Endodermal cell (in vitro differentiated cells): ENCODE results near the gene SMIM23. TPM values are rescaled to one million over a fixed set of nuclear protein-coding genes. Genes with fewer than 3 reads are reported as not detected.

Source experiments
- DNase-seq: peaks from one replicate; pipeline ENCODE4 v3.0.0-alpha.2; 2017
- H3K27ac ChIP-seq: 2 replicates; pipeline ENCODE4 v1.5.1; 2013; ENCODE audit warnings: mild to moderate bottlenecking, low read depth, low read length, moderate library complexity
- H3K27me3 ChIP-seq: 2 replicates; pipeline ENCODE4 v1.6.1; 2013; ENCODE audit warnings: mild to moderate bottlenecking, low read length, moderate library complexity; ENCODE audit not compliant: insufficient read depth, control insufficient read depth, poor library complexity, severe bottlenecking
- H3K36me3 ChIP-seq: 2 replicates; pipeline ENCODE4 v1.7.0; 2013; ENCODE audit warnings: mild to moderate bottlenecking, low read length, moderate library complexity; ENCODE audit not compliant: control insufficient read depth, insufficient read depth
- H3K4me1 ChIP-seq: one replicate; pipeline ENCODE4 v1.7.0; 2013; ENCODE audit warnings: low read length; ENCODE audit not compliant: control insufficient read depth, insufficient read depth
- H3K4me3 ChIP-seq: 2 replicates; pipeline ENCODE4 v1.5.1; 2013; ENCODE audit warnings: mild to moderate bottlenecking, low read length, moderate library complexity
- H3K9ac ChIP-seq: 2 replicates; pipeline ENCODE4 v1.6.1; 2013; ENCODE audit warnings: mild to moderate bottlenecking, low read length, moderate library complexity; ENCODE audit not compliant: poor library complexity, severe bottlenecking; ENCODE audit errors: extremely low read depth
- H3K9me3 ChIP-seq: 2 replicates; pipeline ENCODE4 v1.6.1; 2013; ENCODE audit warnings: mild to moderate bottlenecking, low read length, moderate library complexity; ENCODE audit not compliant: control insufficient read depth
- H3K27ac Mint-ChIP-seq: 2 replicates; pipeline ENCODE4 v1.8.0; 2020; ENCODE audit warnings: mixed read lengths
- H3K27me3 Mint-ChIP-seq: 2 replicates; pipeline ENCODE4 v1.8.0; 2021; ENCODE audit warnings: mild to moderate bottlenecking, mixed read lengths; ENCODE audit not compliant: insufficient read depth
- H3K36me3 Mint-ChIP-seq: 2 replicates; pipeline ENCODE4 v1.8.0; 2020; ENCODE audit warnings: low read depth, mixed read lengths
- H3K4me1 Mint-ChIP-seq: 2 replicates; pipeline ENCODE4 v1.8.0; 2020; ENCODE audit warnings: mixed read lengths
- H3K4me3 Mint-ChIP-seq: 2 replicates; pipeline ENCODE4 v1.8.0; 2020; ENCODE audit warnings: mild to moderate bottlenecking, moderate library complexity, mixed read lengths
- H3K9me3 Mint-ChIP-seq: 2 replicates; pipeline ENCODE4 v1.8.0; 2020; ENCODE audit warnings: mild to moderate bottlenecking, mixed read lengths
- CTCF ChIP-seq: fragments of 200-600 bp; sonication (generic); conservative IDR thresholded peaks from 2 replicates; pipeline ENCODE4 v1.5.0; 2021; ENCODE audit warnings: antibody characterized with exemption, mild to moderate bottlenecking
- WGBS, 2 experiments: methylation state at CpG; one replicate each; pipeline versions ENCODE4 v1.1.5 to v1.1.7; 2013; ENCODE audit warnings: missing lambda C conversion rate in 2 of 2, mixed read lengths in 1 of 2; ENCODE audit not compliant: insufficient coverage in 1 of 2, insufficient read length in 1 of 2; 5-methylcytosine and 5-hydroxymethylcytosine counted together
- total RNA-seq, 2 donors: library from RNA; stranded (reverse); fragmentation: NEBNext Ultra II Directional in 1 of 2; extraction: Animal tissue kit (Norgen Biotek cat#: 25700) in 1 of 2; gene quantifications; 2 replicates in 1 of 2; 3 replicates in 1 of 2; pipeline ENCODE4 v1.2.1, GENCODE V29; 2021

SMIM23 gene
- total RNA-seq, 2 donors from 2014 or later = not detected

DNA sequence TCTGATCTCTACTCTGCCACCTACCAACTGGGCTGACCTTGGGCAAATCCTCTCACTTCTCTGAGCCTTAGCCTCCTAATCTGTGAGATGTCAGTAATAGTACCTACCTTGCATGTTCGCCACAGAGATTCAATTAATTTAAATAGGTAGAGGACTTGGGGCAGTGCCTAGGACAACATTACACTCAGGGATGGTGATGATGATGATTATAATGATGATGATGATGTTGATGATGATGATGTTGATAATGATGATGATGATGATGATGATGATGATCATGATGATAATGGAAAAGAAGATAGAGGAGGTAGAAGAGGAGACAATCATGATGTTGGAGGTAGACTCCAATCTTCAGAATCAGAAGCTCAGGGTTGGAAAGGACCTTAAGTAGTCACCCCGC lies 40.7 kb upstream of the SMIM23 start:
- Histone ChIP-seq H3K27me3 (peaks cover 19% of the 10 kb centered on the region), H3K4me1 (no peaks in the 10 kb centered on the region), H3K9me3 (no peaks in the 10 kb centered on the region), H3K4me3 (no peak overlapping the region), H3K36me3 (no peaks in the 10 kb centered on the region), H3K27ac (no peak overlapping the region), H3K9ac (no peak overlapping the region)
- no peak overlapping the region for H3K4me3 Mint-ChIP-seq
- H3K36me3 Mint-ChIP-seq = no peaks in the 10 kb centered on the region
- H3K9me3 Mint-ChIP-seq = no peaks in the 10 kb centered on the region
- WGBS, 2 experiments = 92 to 100% methylated on average over 1 to 2 of the region's 2 CpGs
- H3K27ac Mint-ChIP-seq = no peak overlapping the region
- TF ChIP-seq CTCF = no peak
- peaks cover 36% of the 10 kb centered on the region for H3K27me3 Mint-ChIP-seq
- H3K4me1 Mint-ChIP-seq = peaks cover 2% of the 10 kb centered on the region
- no peak for DNase-seq

DNA sequence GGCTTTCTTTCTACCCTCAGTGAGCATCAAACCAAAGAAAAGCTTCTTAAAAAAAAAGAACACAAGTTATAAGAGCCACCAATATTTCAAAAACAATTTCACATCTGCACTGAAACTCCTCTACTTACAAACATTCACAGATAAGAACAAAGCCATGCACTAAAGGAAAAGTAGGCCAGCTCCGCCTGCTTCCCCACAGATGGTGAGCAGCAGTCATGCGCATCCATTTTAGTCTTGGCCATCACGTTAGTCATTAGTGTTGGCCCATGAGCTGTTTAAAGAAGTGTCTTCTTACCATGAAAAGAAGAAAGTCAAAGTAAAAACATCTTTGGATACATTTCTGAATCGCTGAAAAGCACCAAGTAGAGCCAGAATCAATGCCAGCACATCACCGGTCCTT lies 40.0 kb upstream of the SMIM23 start:
- Mint-ChIP-seq H3K4me3 (no peak overlapping the region), H3K4me1 (no peaks in the 10 kb centered on the region), H3K27me3 (peaks cover 36% of the 10 kb centered on the region), H3K9me3 (no peaks in the 10 kb centered on the region), H3K27ac (no peak overlapping the region), H3K36me3 (no peaks in the 10 kb centered on the region)
- TF ChIP-seq CTCF = no peak
- no peak overlapping the region for H3K9ac ChIP-seq
- no peak overlapping the region for H3K27ac ChIP-seq
- H3K4me3 ChIP-seq = no peak overlapping the region
- H3K27me3 ChIP-seq = peaks cover 19% of the 10 kb centered on the region
- 90 to 96% methylated on average over 5 of the region's 5 CpGs for WGBS, 2 experiments
- DNase-seq = no peak
- no peaks in the 10 kb centered on the region for H3K9me3 ChIP-seq
- H3K36me3 ChIP-seq = no peaks in the 10 kb centered on the region
- H3K4me1 ChIP-seq = no peaks in the 10 kb centered on the region

GRCh38 chr5:171747061-171747859 lies 38.4 kb upstream of the SMIM23 start:
- no peaks in the 10 kb centered on the region for H3K4me1 Mint-ChIP-seq
- no peaks in the 10 kb centered on the region for H3K9me3 ChIP-seq
- no peak overlapping the region for H3K4me3 Mint-ChIP-seq
- no peaks in the 10 kb centered on the region for H3K9me3 Mint-ChIP-seq
- H3K27ac ChIP-seq = no peak overlapping the region
- no peak for TF ChIP-seq CTCF
- WGBS, 2 experiments = 77 to 81% methylated on average over 4 to 7 of the region's 7 CpGs
- H3K27me3 Mint-ChIP-seq = peaks cover 33% of the 10 kb centered on the region
- DNase-seq = no peak
- H3K36me3 Mint-ChIP-seq = no peaks in the 10 kb centered on the region
- no peak overlapping the region for H3K9ac ChIP-seq
- no peak overlapping the region for H3K27ac Mint-ChIP-seq
- H3K27me3 ChIP-seq = peaks cover 19% of the 10 kb centered on the region
- H3K4me1 ChIP-seq = no peaks in the 10 kb centered on the region
- H3K36me3 ChIP-seq = no peaks in the 10 kb centered on the region
- H3K4me3 ChIP-seq = no peak overlapping the region
